Stimulated activated CD8-positive, alpha-beta memory T cell treated with anti-CD3 and anti-CD28 coated beads, Interleukin-4, amount 100 ng/mL, for 48 hours (primary cell): ENCODE data around the gene ARSB.
"Not testable (repeated sequence)": the region's sequence is repeated elsewhere in the genome, so short reads cannot be mapped to it uniquely, and the experiment has no call there.

ENCODE experiments used
- DNase-seq: peaks from one replicate; pipeline ENCODE4 v3.0.0-alpha.2; 2020

The ARSB gene

GRCh38 chr5:78771260-78772205 lies 213.6 kb downstream of the ARSB start:
- DNase-seq = no peak

DNA sequence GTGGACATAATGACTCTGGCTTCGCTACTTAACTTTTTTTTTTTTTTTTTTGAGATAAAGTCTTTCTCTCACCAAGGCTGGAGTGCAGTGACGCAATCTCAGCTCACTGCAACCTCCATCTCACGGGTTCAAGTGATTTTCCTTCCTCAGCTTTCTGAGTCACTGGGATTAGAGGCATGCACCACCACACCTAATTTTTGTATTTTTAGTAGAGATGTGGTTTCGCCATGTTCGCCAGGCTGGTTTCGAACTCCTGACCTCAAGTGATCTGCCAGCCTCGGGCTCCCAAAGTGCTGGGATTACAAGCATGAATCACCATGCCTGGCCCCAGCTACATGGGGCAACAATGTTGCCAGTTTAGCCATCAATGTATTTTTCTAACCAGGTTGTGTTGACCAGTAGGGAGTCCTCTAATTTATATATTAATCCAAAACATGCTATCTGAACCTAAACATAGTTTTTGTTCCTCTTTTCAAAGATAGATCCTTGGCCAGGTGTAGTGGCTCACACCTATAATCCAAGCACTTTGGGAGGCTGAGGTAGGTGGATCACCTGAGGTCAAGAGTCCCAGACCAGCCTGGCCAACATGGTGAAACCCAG lies 216.2 kb downstream of the ARSB start:
- DNase-seq = no peak

- no peak for DNase-seq
These were observed 218.7 kb downstream of the ARSB start for GRCh38 chr5:78766412-78766762.

- no peak for DNase-seq
These were observed 219.2 kb downstream of the ARSB start for GRCh38 chr5:78765756-78766411.

- DNase-seq = no peak
These were observed 220.0 kb downstream of the ARSB start for GRCh38 chr5:78765116-78765515.

GRCh38 chr5:78763659-78764189 lies 221.4 kb downstream of the ARSB start:
- no peak for DNase-seq

DNA sequence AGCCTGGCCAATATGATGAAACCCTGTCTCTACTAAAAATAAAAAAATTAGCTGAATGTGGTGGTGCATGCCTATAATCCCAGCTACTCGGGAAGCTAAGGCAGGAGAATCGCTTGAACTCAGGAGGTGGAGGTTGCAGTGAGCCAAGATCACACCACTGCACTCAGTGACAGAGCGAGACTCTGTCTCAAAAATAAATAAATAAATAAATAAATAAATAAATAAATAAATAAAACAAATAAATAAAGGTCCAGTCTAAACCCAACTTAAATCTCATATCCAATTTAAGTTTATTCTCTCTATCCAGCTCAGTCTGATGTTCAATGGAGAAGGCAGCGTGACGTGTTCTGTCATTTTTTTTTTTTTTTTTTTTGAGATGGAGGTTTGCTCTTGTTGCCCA lies 222.4 kb downstream of the ARSB start:
- not testable (repeated sequence) for DNase-seq

DNA sequence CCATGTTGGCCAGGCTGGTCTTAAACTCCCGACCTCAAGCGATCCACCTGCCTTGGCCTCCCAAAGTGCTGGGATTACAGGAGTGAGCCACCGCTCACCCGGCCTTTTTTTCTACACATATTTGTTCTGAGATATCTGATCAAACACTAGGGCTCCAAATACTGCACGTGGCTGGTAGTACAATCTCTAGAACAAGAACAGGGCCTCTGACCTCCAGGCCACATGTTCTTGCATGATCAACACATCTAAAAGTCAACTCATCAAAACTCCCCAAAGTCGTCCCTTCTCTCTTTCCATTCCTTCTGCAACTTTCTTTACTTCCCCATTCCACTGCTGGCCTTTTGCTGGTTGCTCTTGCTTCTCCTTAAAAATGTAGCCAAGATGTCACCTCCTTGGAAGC lies 223.3 kb downstream of the ARSB start:
- no peak for DNase-seq

GRCh38 chr5:78760770-78761169 lies 224.3 kb downstream of the ARSB start:
- DNase-seq = no peak

- DNase-seq = no peak
These were observed 224.7 kb downstream of the ARSB start for GRCh38 chr5:78760366-78760765.

GRCh38 chr5:78758169-78758839 lies 226.8 kb downstream of the ARSB start:
- no peak for DNase-seq

DNA sequence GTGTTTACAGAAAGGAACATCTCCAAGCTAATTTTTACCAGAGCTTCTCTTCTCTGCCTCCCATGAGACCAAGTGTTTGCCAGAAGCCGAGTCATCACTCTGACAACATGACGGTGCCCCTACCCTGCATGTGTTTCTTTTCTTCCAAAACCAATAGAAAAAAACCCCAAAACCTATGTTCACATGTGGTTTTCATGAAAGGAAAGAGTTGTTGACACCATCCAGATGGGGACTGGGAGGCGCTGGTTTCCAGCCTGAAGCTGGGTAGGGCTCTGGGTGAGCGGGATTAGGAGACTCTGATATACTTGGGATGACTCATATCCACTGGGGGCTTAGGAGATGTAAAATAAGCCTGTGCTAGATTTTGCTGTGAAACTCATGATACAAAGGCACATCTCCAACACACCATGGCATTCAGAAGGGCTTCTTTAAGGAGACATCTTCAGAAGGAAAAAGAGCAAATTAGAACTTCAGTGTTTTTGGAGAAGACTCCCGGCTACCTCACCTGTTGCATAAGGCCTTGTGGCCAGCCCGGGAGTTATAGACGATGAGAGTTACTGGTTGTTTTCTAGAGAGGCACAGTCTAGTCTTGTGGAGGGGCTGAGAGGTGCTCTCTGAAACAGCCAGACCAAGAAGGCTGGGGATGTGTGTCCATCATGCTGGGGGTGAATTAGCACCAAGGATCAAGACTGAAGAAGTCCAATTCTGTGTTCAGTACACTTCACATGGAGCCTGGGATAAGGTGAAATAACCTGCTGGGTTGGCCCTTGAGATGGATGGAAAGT lies 227.6 kb downstream of the ARSB start:
- DNase-seq = no peak

DNA sequence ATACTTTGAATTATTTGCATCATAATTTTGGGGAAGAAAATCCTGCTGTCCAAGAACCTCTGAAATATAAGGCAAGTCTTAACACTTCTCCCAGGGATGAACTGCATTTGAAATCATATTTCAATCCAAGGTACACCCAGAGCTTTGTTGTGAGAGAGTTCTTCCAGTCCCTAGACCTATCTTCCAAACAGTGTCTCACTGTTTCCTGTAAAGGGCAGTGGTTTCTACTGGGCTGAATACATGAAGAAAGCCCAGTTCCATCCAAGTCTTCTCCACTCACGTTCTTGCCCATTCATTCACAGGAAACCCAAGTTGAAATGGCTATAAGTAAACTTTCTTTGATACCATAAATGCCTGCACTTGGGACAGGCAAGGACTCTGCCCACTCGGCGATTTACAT lies 228.3 kb downstream of the ARSB start:
- no peak for DNase-seq

DNA sequence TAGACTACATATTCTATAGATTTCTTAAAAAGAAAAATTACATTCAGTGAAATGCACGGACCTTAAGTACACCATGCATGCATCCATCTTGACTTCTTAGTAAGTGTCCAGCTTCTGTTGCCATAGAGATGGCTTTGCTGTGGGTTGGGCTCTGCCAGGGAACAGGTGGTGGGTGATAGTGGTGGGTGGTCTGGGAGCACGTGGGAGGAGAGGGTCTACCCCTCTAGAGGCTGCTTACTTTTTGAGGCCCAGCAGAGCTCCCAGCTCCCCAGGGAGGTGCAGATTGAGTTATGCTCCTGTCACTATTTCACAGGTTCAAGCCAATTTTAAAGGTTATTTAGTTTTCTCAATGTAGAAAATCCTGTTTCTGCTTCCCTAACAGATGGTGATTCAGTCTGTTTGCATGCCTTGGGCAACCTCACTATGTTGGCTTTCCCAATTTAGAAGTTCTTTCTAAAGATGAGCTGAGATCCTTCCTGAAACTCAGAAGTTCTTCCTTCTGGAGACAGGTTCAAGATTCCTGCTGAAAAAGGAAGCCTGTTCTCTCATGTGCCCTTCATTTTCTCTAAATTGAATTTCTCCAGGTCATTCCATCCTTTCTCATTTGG lies 229.2 kb downstream of the ARSB start:
- no peak for DNase-seq

GRCh38 chr5:78754655-78755054 lies 230.5 kb downstream of the ARSB start:
- DNase-seq = no peak

DNA sequence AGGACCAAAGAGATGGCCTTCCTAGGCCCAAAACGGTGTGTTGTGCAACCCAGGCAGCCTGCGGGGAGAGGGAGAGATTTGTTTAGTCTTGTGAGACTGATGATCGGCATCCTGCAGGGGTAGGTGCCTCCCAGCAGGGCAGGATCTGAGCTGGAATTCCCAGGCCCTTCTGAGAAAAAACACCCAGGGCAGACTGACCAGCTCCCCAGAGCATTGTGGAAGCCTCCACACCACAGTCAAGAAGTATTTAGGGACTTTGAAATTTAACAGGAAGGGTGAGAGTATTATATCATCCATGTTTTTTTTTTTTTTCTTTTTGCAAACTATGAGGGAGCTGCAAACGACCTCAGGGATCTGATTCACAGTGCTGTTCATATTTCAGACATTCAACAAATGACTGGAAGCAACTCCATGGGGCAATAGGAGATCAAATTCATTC lies 232.0 kb downstream of the ARSB start:
- no peak for DNase-seq

DNA sequence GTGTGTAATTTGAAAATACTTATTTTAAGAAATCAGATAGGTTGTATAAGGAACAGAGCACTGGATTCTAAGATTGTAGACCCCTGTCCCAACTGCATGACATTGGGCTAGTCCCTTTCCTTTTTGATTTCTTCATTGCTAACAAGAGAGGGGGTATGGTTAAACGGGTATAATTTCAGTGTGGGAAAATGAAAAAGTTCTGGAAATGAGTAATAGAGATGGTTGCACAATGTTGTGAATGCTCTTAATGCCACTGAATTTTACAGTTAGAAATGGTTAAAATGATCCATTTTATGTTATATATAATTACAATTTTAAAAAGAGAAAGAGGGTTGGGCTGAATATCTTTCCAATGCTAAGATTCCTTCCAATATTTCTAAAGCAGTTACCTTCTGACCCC lies 233.2 kb downstream of the ARSB start:
- no peak for DNase-seq

- no peak for DNase-seq
These were observed 234.8 kb downstream of the ARSB start for GRCh38 chr5:78750281-78750680.

DNA sequence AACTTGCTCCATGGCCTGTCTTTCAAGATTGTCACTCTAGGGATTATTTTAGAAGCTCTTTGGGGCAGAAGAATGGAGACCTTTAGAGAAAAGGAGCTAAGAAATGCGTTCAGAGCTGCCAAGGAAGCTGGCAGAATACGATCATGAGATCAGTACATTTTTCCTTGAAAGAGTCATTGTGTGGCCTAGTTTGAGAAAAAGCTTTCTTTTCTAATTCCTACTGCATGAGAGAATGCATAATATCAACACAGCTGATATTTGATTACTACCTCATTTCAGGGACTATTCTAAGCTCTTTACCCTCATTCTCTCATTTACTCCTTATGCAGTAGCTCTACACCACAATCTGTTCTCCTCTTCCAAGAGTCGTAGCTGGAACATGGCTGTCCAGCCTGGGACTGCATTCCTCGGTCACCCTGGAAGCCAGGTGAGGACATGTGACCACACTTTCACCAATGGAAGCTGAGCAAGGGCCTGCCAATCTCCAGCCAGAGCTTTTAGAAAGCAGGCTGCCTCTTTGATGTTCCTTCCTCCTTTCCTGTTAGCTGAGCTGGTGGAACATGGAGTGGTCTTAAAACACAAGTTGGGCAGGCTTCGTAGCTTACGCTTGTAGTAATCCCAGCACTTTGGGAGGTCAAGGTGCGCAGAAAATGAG lies 237.3 kb downstream of the ARSB start:
- no peak for DNase-seq

DNA sequence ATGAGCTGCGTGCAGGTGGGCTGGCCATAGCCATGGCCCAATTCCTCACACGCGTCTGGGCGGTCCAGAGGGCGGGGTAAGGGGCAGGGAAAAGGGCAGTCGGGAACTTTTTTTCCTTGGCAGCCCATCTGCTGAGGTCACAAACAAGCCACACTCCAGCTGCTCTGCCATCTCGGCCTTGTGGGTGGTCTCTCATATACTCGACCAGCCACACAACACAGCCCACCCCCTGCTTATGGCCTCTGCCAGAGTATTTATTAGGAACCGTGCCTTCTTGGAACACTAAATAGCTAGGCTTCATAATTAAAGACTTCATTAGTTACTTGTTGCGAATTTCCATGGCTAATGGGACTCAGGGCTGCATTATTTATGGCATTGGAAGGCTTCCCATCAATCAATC lies 238.1 kb downstream of the ARSB start:
- DNase-seq = no peak
